ENCODE measurements around the gene CTTN. TPM values are rescaled to one million over a fixed set of nuclear protein-coding genes. Genes with fewer than 3 reads are reported as not detected.
A peak's percentile ranks its signal among the peaks of the same experiment; 100 is the strongest.

The CTTN gene
- total and polyA plus RNA-seq, 7 experiments from 2014 or later, result 0.07 to 2.6 (median 1.8) TPM; not detected in 1

DNA sequence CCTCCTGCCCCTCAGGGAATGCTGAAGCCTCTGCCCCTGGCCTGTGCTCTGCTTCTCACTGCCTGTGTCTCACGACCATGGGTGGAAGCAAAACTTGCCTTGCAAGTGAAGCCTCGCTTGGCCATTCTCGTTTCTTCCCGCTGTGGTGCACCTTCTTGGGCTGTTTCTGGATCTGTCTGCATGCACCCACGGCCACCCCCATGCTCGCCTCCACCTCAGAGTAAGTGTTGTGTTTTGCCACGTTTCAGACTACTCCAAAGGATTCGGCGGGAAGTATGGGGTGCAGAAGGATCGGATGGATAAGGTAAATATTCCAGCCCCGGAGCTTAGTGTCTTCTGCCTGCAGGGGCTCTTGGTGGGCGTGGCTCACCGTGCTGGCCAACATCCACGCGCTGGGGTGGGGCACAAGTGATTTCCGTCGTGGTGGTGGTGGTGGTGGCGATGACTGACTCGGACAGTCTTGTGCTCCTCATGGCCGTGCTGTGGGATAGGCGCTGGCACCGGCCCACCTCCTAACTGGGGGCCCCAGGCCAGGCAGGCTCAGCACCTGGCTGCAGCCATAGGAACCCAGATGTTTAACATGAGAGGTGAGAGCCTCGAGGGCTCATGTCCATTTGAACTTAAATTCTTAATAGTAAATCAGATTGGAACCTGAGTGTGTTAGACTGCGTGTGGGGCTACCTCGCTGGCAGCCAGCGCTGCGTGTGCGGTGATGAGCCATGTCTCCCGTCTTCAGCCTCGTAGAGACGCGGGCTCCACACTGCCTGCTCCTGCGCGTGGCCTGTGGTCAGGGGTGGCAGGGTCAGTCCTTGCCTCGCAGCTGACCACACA is 24.6 kb downstream of the CTTN start:
- no peaks in the 10 kb centered on the region for H3K27me3 ChIP-seq (ENCODE audit: control insufficient read depth in 2 of 2, insufficient read depth in 2 of 2, low read length in 2 of 2)
- H3K4me3 Mint-ChIP-seq, result no peak overlapping the region
- H3K9me3 Mint-ChIP-seq, result peaks cover 0 to 1% (median 0%) of the 10 kb centered on the region in 11 donors
- intact Hi-C loops (cut with micrococcal nuclease), result no loop called here
- peak overlapping the region in 1 of 9 donors; percentile 55 for H3K27ac Mint-ChIP-seq
- ATAC-seq (no peak), DNase-seq (no peak)
- POLR2A ChIA-PET, result no interaction called here
- H3K36me3 ChIP-seq (ENCODE audit: control insufficient read depth in 2 of 3, insufficient read depth in 3 of 3, low read length in 3 of 3), result no peaks in the 10 kb centered on the region
- peaks cover 0 to 8% (median 0%) of the 10 kb centered on the region in 7 donors for H3K4me1 Mint-ChIP-seq
- H3K27ac ChIP-seq (ENCODE audit: low read depth, low read length), result no peak overlapping the region
- H3K4me3 ChIP-seq (ENCODE audit: low read length), result no peak overlapping the region
- peaks cover 0 to 11% (median 4%) of the 10 kb centered on the region in 5 donors for H3K36me3 Mint-ChIP-seq
- CTCF ChIA-PET, result no interaction called here
- H3K4me1 ChIP-seq (ENCODE audit: control insufficient read depth in 2 of 2, insufficient read depth in 2 of 2, low read length in 2 of 2), result peaks cover 0 to 4% of the 10 kb centered on the region in 2 donors
- no peaks in the 10 kb centered on the region for H3K9me3 ChIP-seq (ENCODE audit: control insufficient read depth in 2 of 3, low read length in 3 of 3)
- H3K27me3 Mint-ChIP-seq, result peaks cover 0 to 25% (median 0%) of the 10 kb centered on the region in 5 donors

DNA sequence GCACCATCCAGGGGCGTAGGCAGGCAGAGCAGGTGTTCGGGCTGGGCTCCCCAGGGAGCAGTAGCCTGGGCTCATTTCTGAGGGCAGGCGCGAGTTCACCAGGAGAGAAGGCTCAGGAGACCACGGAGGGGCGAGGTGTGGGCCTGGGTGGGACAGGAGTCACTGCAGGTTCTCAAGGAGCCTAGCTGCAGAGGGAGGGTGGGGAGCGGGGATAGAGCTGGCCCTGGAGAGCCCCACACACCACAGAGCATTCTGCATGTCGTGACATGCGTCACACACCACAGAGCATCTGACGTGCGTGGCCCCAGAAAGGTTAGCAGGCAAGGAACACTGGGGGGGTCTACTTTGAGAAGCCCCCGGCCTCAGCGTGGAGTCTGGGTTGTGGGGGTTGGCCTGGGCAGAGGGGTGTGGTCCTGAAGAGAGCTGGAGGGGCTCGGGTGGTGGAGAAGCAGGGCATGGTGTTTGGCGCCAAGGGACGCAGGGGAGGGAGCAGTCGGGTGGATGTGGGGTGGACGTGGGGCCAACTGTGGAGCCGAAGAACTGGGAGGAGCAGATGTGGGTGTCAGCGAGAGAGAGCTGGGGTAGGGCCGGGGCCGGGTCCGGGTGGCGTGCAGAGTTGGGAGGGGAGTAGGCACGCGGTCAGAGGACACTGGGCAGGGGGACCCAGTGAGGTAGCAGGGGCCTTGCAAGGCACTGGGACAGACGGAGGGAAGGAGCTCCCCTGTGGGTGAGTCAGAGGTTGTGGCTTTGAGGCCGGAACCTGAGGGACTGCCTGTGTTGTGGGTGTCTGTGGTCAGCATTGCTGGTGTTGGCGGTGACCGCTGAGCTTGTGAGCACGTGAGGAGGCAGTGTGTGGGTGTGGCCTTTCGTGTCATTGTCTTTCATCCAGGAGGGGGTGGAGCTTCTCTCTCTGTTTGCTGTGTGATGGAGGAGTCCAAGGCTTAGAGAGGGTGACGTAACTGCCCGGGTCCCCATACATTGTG is 25.5 kb downstream of the CTTN start:
- ATAC-seq, result peak; percentile 83
- H3K27ac Mint-ChIP-seq, result peak overlapping the region in 1 of 9 donors; percentile 29

DNA sequence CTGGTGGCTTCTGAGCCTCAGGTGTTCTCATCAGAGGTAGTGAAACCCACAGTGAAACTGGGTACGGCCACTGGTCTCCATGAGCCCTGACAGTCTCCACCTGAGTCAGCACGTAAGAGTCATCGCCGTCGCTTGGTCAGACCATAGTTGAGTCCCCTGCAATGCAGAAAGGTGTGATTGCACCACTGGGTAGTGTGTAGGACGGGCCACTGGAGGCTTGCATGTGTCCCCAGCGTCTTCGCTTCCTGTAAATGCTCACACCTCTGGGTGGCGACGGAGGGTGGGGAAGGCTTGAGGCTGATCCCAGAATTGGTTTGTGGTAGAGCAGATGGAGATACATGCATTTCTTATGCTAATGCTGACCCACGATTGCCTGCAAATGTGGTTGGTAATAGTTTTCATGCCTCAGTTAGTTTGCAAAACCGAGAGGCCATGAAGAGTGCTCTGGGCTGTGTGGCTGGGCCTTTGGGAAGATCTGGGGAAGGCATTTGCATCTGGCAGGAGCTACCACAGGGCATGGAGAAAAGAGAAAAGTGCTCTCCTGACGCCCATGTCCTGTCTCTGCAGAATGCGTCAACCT is 26.5 kb downstream of the CTTN start:
- H3K4me3 Mint-ChIP-seq, result no peak overlapping the region
- no peak for DNase-seq
- peaks cover 0 to 25% (median 0%) of the 10 kb centered on the region in 5 donors for H3K27me3 Mint-ChIP-seq
- Histone ChIP-seq H3K36me3 (ENCODE audit: control insufficient read depth in 2 of 3, insufficient read depth in 3 of 3, low read length in 3 of 3) (no peaks in the 10 kb centered on the region), H3K27ac (ENCODE audit: low read depth, low read length) (no peak overlapping the region), H3K9me3 (ENCODE audit: control insufficient read depth in 2 of 3, low read length in 3 of 3) (no peaks in the 10 kb centered on the region), H3K4me3 (ENCODE audit: low read length) (no peak overlapping the region), H3K4me1 (ENCODE audit: control insufficient read depth in 2 of 2, insufficient read depth in 2 of 2, low read length in 2 of 2) (peaks cover 0 to 4% of the 10 kb centered on the region in 2 donors), H3K27me3 (ENCODE audit: control insufficient read depth in 2 of 2, insufficient read depth in 2 of 2, low read length in 2 of 2) (no peaks in the 10 kb centered on the region)
- peaks cover 0 to 6% (median 3%) of the 10 kb centered on the region in 5 donors for H3K36me3 Mint-ChIP-seq
- ChIA-PET CTCF (no interaction called here), POLR2A (no interaction called here)
- ATAC-seq, result no peak
- H3K9me3 Mint-ChIP-seq, result peaks cover 0 to 1% (median 0%) of the 10 kb centered on the region in 11 donors
- H3K4me1 Mint-ChIP-seq, result peaks cover 0 to 9% (median 0%) of the 10 kb centered on the region in 7 donors
- intact Hi-C loops (cut with micrococcal nuclease), result no loop called here
- H3K27ac Mint-ChIP-seq, result no peak overlapping the region

More for the DNA sequence above, 25.5 kb downstream of the CTTN start:
- intact Hi-C loops (cut with micrococcal nuclease), result no loop called here
- ChIA-PET CTCF (no interaction called here), POLR2A (no interaction called here)
- Mint-ChIP-seq H3K27me3 (peaks cover 0 to 25% (median 0%) of the 10 kb centered on the region in 5 donors), H3K4me3 (peak overlapping the region in 1 of 10 donors; percentile 53), H3K9me3 (peaks cover 0 to 1% (median 0%) of the 10 kb centered on the region in 11 donors), H3K4me1 (peaks cover 0 to 8% (median 0%) of the 10 kb centered on the region in 7 donors), H3K36me3 (peaks cover 0 to 6% (median 4%) of the 10 kb centered on the region in 5 donors)
- Histone ChIP-seq H3K4me3 (ENCODE audit: low read length) (no peak overlapping the region), H3K27ac (ENCODE audit: low read depth, low read length) (no peak overlapping the region), H3K27me3 (ENCODE audit: control insufficient read depth in 2 of 2, insufficient read depth in 2 of 2, low read length in 2 of 2) (no peaks in the 10 kb centered on the region), H3K36me3 (ENCODE audit: control insufficient read depth in 2 of 3, insufficient read depth in 3 of 3, low read length in 3 of 3) (no peaks in the 10 kb centered on the region), H3K9me3 (ENCODE audit: control insufficient read depth in 2 of 3, low read length in 3 of 3) (no peaks in the 10 kb centered on the region), H3K4me1 (ENCODE audit: control insufficient read depth in 2 of 2, insufficient read depth in 2 of 2, low read length in 2 of 2) (peaks cover 0 to 4% of the 10 kb centered on the region in 2 donors)
- DNase-seq, result peak in 1 of 9 donors; percentile 30

DNA sequence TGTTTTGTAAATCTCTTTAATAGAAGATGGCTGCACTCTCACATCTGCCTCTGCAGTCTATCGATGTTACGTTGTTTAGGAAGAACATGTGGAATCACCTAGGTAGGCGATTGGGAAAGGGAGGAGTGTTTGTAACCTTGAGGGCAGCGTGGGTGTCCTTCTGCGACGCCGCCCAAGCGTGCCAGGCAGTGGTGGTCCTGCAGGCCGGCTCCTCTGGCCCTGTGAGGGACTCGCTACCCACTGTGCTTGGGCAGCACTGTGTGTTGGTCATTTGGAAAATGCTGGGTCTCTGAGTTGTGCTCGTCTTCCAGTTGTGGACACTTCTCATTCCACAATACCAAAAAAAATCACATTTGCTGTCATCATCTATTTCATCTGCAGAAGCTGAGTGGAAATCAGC is 29.1 kb downstream of the CTTN start:
- H3K4me1 ChIP-seq (ENCODE audit: control insufficient read depth in 2 of 2, insufficient read depth in 2 of 2, low read length in 2 of 2), result peaks cover 0 to 4% of the 10 kb centered on the region in 2 donors
- H3K4me1 Mint-ChIP-seq, result peaks cover 0 to 9% (median 0%) of the 10 kb centered on the region in 7 donors
- no peak overlapping the region for H3K27ac Mint-ChIP-seq
- no peaks in the 10 kb centered on the region for H3K27me3 ChIP-seq (ENCODE audit: control insufficient read depth in 2 of 2, insufficient read depth in 2 of 2, low read length in 2 of 2)
- ChIA-PET POLR2A (no interaction called here), CTCF (no interaction called here)
- H3K9me3 Mint-ChIP-seq, result peaks cover 0 to 1% (median 0%) of the 10 kb centered on the region in 11 donors
- H3K36me3 Mint-ChIP-seq, result no peaks in the 10 kb centered on the region
- H3K27ac ChIP-seq (ENCODE audit: low read depth, low read length), result no peak overlapping the region
- no peak for ATAC-seq
- intact Hi-C loops (cut with micrococcal nuclease), result no loop called here
- H3K27me3 Mint-ChIP-seq, result peaks cover 0 to 24% (median 0%) of the 10 kb centered on the region in 5 donors
- no peaks in the 10 kb centered on the region for H3K36me3 ChIP-seq (ENCODE audit: control insufficient read depth in 2 of 3, insufficient read depth in 3 of 3, low read length in 3 of 3)
- no peaks in the 10 kb centered on the region for H3K9me3 ChIP-seq (ENCODE audit: control insufficient read depth in 2 of 3, low read length in 3 of 3)
- DNase-seq, result no peak
- H3K4me3 ChIP-seq (ENCODE audit: low read length), result no peak overlapping the region
- H3K4me3 Mint-ChIP-seq, result no peak overlapping the region

DNA sequence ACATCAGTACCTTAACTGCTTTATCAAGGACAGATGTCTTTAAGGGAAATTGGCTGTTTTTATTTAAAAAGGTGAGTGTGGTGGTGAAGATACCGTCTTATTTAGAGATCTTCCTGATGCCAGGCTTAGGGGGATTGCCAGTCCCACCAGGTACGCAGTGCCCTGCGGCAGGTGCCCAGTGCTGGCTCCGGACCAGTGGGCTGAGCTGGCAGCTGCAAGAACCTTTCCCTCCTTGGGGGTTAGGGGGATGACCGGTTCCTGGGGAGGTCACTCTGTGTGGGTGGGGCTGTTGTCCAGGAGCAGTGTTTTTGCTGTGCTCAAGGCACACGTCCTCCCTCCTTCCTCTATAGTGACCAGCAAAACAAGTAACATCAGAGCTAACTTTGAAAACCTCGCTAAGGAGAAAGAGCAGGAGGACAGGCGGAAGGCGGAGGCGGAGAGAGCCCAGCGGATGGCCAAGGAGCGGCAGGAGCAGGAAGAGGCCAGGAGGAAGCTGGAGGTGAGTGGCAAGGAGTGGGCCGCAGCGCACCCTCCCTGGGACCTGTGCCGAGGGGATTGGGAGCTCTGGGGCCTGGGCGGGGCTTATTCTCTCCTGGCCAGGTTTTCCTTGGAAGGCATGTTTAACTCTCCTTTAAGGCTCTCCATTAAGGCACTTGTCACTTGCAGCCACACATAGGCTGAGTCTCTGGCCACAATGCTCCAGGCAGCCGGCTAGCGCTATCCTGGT is 30.5 kb downstream of the CTTN start:
- no peak for DNase-seq
- no peaks in the 10 kb centered on the region for H3K27me3 ChIP-seq (ENCODE audit: control insufficient read depth in 2 of 2, insufficient read depth in 2 of 2, low read length in 2 of 2)
- ATAC-seq, result no peak
- H3K36me3 Mint-ChIP-seq, result no peaks in the 10 kb centered on the region
- no peak overlapping the region for H3K4me3 Mint-ChIP-seq
- H3K4me1 ChIP-seq (ENCODE audit: control insufficient read depth in 2 of 2, insufficient read depth in 2 of 2, low read length in 2 of 2), result peaks cover 0 to 4% of the 10 kb centered on the region in 2 donors
- no peak overlapping the region for H3K27ac ChIP-seq (ENCODE audit: low read depth, low read length)
- peaks cover 0 to 8% (median 0%) of the 10 kb centered on the region in 7 donors for H3K4me1 Mint-ChIP-seq
- no peaks in the 10 kb centered on the region for H3K9me3 ChIP-seq (ENCODE audit: control insufficient read depth in 2 of 3, low read length in 3 of 3)
- no peak overlapping the region for H3K27ac Mint-ChIP-seq
- POLR2A ChIA-PET, result no interaction called here
- intact Hi-C loops (cut with micrococcal nuclease), result no loop called here
- no peak overlapping the region for H3K4me3 ChIP-seq (ENCODE audit: low read length)
- CTCF ChIA-PET, result no interaction called here
- H3K9me3 Mint-ChIP-seq, result peaks cover 0 to 1% (median 0%) of the 10 kb centered on the region in 11 donors
- H3K27me3 Mint-ChIP-seq, result peaks cover 0 to 21% (median 0%) of the 10 kb centered on the region in 5 donors
- no peaks in the 10 kb centered on the region for H3K36me3 ChIP-seq (ENCODE audit: control insufficient read depth in 2 of 3, insufficient read depth in 3 of 3, low read length in 3 of 3)

DNA sequence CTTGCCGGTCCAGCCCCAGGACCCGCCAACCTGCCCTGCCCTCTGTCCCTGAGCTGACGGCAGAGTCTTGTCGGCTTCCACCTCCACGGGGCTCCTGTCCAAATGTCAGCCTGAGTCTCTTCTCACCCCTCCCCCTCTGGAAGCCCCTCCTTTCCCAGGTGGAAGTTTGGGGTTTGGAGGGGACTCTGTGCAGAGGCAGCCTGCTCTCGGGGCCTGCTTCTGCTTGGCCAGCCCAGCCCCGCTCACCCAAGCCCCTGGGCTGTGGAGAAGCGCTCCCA is 31.0 kb downstream of the CTTN start:
- no peak overlapping the region for H3K27ac Mint-ChIP-seq
- H3K27ac ChIP-seq (ENCODE audit: low read depth, low read length), result no peak overlapping the region
- H3K4me1 ChIP-seq (ENCODE audit: control insufficient read depth in 2 of 2, insufficient read depth in 2 of 2, low read length in 2 of 2), result peaks cover 0 to 4% of the 10 kb centered on the region in 2 donors
- no peak overlapping the region for H3K4me3 Mint-ChIP-seq
- H3K27me3 Mint-ChIP-seq, result peaks cover 0 to 18% (median 0%) of the 10 kb centered on the region in 5 donors
- intact Hi-C loops (cut with micrococcal nuclease), result no loop called here
- H3K9me3 ChIP-seq (ENCODE audit: control insufficient read depth in 2 of 3, low read length in 3 of 3), result no peaks in the 10 kb centered on the region
- CTCF ChIA-PET, result no interaction called here
- POLR2A ChIA-PET, result no interaction called here
- H3K4me3 ChIP-seq (ENCODE audit: low read length), result no peak overlapping the region
- DNase-seq, result no peak
- H3K9me3 Mint-ChIP-seq, result peaks cover 0 to 1% (median 0%) of the 10 kb centered on the region in 11 donors
- H3K4me1 Mint-ChIP-seq, result peaks cover 0 to 3% (median 0%) of the 10 kb centered on the region in 7 donors
- H3K36me3 Mint-ChIP-seq, result no peaks in the 10 kb centered on the region
- H3K36me3 ChIP-seq (ENCODE audit: control insufficient read depth in 2 of 3, insufficient read depth in 3 of 3, low read length in 3 of 3), result no peaks in the 10 kb centered on the region
- ATAC-seq, result no peak
- H3K27me3 ChIP-seq (ENCODE audit: control insufficient read depth in 2 of 2, insufficient read depth in 2 of 2, low read length in 2 of 2), result no peaks in the 10 kb centered on the region

All from naive thymus-derived CD4-positive, alpha-beta T cell (primary cell).